GM03348 (cell line): ENCODE measurements around the gene PRKAG1.

ENCODE experiments used
- DNase-seq: peaks from one replicate; pipeline ENCODE4 v3.0.0; 2012; ENCODE audit warnings: low spot score

PRKAG1 gene

GRCh38 chr12:49031573-49032161, 13.1 kb upstream of the PRKAG1 start:
- DNase-seq: no peak

- DNase-seq: no peak
Measured at GRCh38 chr12:49030714-49031572, 12.4 kb upstream of the PRKAG1 start.

GRCh38 chr12:49030119-49030518, 11.5 kb upstream of the PRKAG1 start:
- DNase-seq: no peak

GRCh38 chr12:49028666-49029275, 10.2 kb upstream of the PRKAG1 start:
- DNase-seq: no peak

GRCh38 chr12:49027846-49028555, 9.4 kb upstream of the PRKAG1 start:
- DNase-seq: no peak

GRCh38 chr12:49026678-49027480, 8.3 kb upstream of the PRKAG1 start:
- DNase-seq: no peak

GRCh38 chr12:49026101-49026500, 7.5 kb upstream of the PRKAG1 start:
- DNase-seq: no peak

GRCh38 chr12:49025463-49025862, 6.9 kb upstream of the PRKAG1 start:
- DNase-seq: no peak

- no peak for DNase-seq
Measured at GRCh38 chr12:49024543-49024942, 6.0 kb upstream of the PRKAG1 start.

GRCh38 chr12:49023812-49024211, 5.2 kb upstream of the PRKAG1 start:
- no peak for DNase-seq

GRCh38 chr12:49022558-49023178, 4.1 kb upstream of the PRKAG1 start:
- no peak for DNase-seq

- no peak for DNase-seq
Measured at GRCh38 chr12:49021292-49021915, 2.8 kb upstream of the PRKAG1 start.

GRCh38 chr12:49020441-49020840, 1.9 kb upstream of the PRKAG1 start:
- no peak for DNase-seq

GRCh38 chr12:49019443-49020324, 1.1 kb upstream of the PRKAG1 start:
- peak; percentile 67 for DNase-seq

- DNase-seq: no peak
Measured at GRCh38 chr12:49019120-49019430, 499 bp upstream of the PRKAG1 start.

- peak; percentile 70 for DNase-seq
Measured at GRCh38 chr12:49017891-49018260, 700 bp downstream of the PRKAG1 start.

GRCh38 chr12:49015196-49015595, 3.4 kb downstream of the PRKAG1 start:
- no peak for DNase-seq

- DNase-seq: peak; percentile 47
Measured at GRCh38 chr12:49014547-49014946, 4.0 kb downstream of the PRKAG1 start.

GRCh38 chr12:49013428-49013827, 5.1 kb downstream of the PRKAG1 start:
- no peak for DNase-seq

- DNase-seq: no peak
Measured at GRCh38 chr12:49012739-49013138, 5.8 kb downstream of the PRKAG1 start.
